MM.1S (cell line): Measurements from ENCODE around the gene PRAMEF14.
"Not testable (repeated sequence)": the region's sequence is repeated elsewhere in the genome, so short reads cannot be mapped to it uniquely, and the experiment has no call there.

ENCODE experiments used
- DNase-seq: peaks from one replicate; pipeline ENCODE4 v3.0.0-alpha.2; 2015
- H2AFZ ChIP-seq: fragments of 300-600 bp; sonication (generic); 2 replicates; pipeline ENCODE4 v1.6.0; 2016; ENCODE audit warnings: antibody characterized with exemption, low read length
- H3F3A ChIP-seq: fragments of 300-600 bp; sonication (generic); 2 replicates; pipeline ENCODE4 v1.6.1; 2016; ENCODE audit warnings: mild to moderate bottlenecking, antibody characterized with exemption, low read length, moderate library complexity, mixed read lengths; ENCODE audit not compliant: insufficient read depth
- H3K27ac ChIP-seq: fragments of 300-600 bp; sonication (generic); 2 replicates; pipeline ENCODE4 v1.5.1; 2016; ENCODE audit warnings: mild to moderate bottlenecking, low read length
- H3K27me3 ChIP-seq: fragments of 300-600 bp; sonication (generic); replicated peaks from 2 replicates; pipeline ENCODE4 v1.6.0; 2016; ENCODE audit warnings: low read length; ENCODE audit not compliant: insufficient read depth
- H3K36me3 ChIP-seq: fragments of 300-600 bp; sonication (generic); replicated peaks from 2 replicates; pipeline ENCODE4 v1.6.1; 2016; ENCODE audit warnings: mild to moderate bottlenecking, low read length, mixed read lengths; ENCODE audit not compliant: insufficient read depth
- H3K4me1 ChIP-seq: fragments of 300-600 bp; sonication (generic); 2 replicates; pipeline ENCODE4 v1.6.1; 2016; ENCODE audit warnings: low read length, mixed read lengths
- H3K4me2 ChIP-seq: fragments of 300-600 bp; sonication (generic); 2 replicates; pipeline ENCODE4 v1.6.0; 2016; ENCODE audit warnings: low read depth, low read length
- H3K4me3 ChIP-seq: fragments of 300-600 bp; sonication (generic); 2 replicates; pipeline ENCODE4 v1.5.1; 2016; ENCODE audit warnings: low read length, mixed read lengths
- H3K79me2 ChIP-seq: fragments of 300-600 bp; sonication (generic); 2 replicates; pipeline ENCODE4 v1.6.1; 2016; ENCODE audit warnings: mixed run types, low read length, mixed read lengths
- H3K9ac ChIP-seq: fragments of 300-600 bp; sonication (generic); 2 replicates; pipeline ENCODE4 v1.6.1; 2016; ENCODE audit warnings: low read length, mixed read lengths
- H3K9me2 ChIP-seq: fragments of 300-600 bp; sonication (generic); replicated peaks from 2 replicates; pipeline ENCODE4 v1.6.1; 2016; ENCODE audit warnings: mild to moderate bottlenecking, low read length, mixed read lengths; ENCODE audit not compliant: insufficient read depth
- H3K9me3 ChIP-seq: fragments of 300-600 bp; sonication (generic); replicated peaks from 2 replicates; pipeline ENCODE4 v1.6.1; 2016; ENCODE audit warnings: mild to moderate bottlenecking, low read length, mixed read lengths; ENCODE audit not compliant: insufficient read depth
- H4K20me1 ChIP-seq: fragments of 300-600 bp; sonication (generic); 2 replicates; pipeline ENCODE4 v1.6.1; 2016; ENCODE audit warnings: mild to moderate bottlenecking, low read length, moderate library complexity, mixed read lengths; ENCODE audit not compliant: insufficient read depth
- CTCF ChIP-seq: fragments of 300-600 bp; sonication (generic); IDR thresholded peaks from 2 replicates; pipeline ENCODE4 v1.5.1; 2016; ENCODE audit warnings: antibody characterized with exemption, low read length, mixed read lengths

PRAMEF14 gene

GRCh38 chr1:13368544-13368943, 21.6 kb upstream of the PRAMEF14 start:
- not testable (repeated sequence) for H2AFZ ChIP-seq, H3K4me2 ChIP-seq, H3K4me1 ChIP-seq, H3F3A ChIP-seq, H3K9me3 ChIP-seq, H3K27me3 ChIP-seq, DNase-seq, H3K36me3 ChIP-seq, H4K20me1 ChIP-seq, H3K4me3 ChIP-seq, H3K9me2 ChIP-seq, H3K79me2 ChIP-seq, H3K27ac ChIP-seq, H3K9ac ChIP-seq
- peak; percentile 8; the same call in 1 of the 2 replicates for TF ChIP-seq CTCF

GRCh38 chr1:13366536-13366935, 19.6 kb upstream of the PRAMEF14 start:
- not testable (repeated sequence) for H4K20me1 ChIP-seq, H3K36me3 ChIP-seq, H3K9me3 ChIP-seq, H3K4me1 ChIP-seq, DNase-seq, H3F3A ChIP-seq, H3K27me3 ChIP-seq, H3K4me3 ChIP-seq, H3K27ac ChIP-seq, H3K9ac ChIP-seq, H3K9me2 ChIP-seq, H3K79me2 ChIP-seq, H3K4me2 ChIP-seq, H2AFZ ChIP-seq

GRCh38 chr1:13364928-13365327, 18.0 kb upstream of the PRAMEF14 start:
- not testable (repeated sequence) for H3F3A ChIP-seq, H4K20me1 ChIP-seq, H3K4me1 ChIP-seq, H2AFZ ChIP-seq, H3K79me2 ChIP-seq, H3K27ac ChIP-seq, H3K9me3 ChIP-seq, H3K9me2 ChIP-seq, H3K9ac ChIP-seq, H3K27me3 ChIP-seq, H3K36me3 ChIP-seq, H3K4me3 ChIP-seq, H3K4me2 ChIP-seq, DNase-seq

- not testable (repeated sequence) for H3K9me3 ChIP-seq, H3K9me2 ChIP-seq, H3K27ac ChIP-seq, DNase-seq, H3K4me3 ChIP-seq, H3K79me2 ChIP-seq, H3K4me1 ChIP-seq, H4K20me1 ChIP-seq, H3K9ac ChIP-seq, H3K4me2 ChIP-seq, H3K36me3 ChIP-seq, H2AFZ ChIP-seq, H3K27me3 ChIP-seq, H3F3A ChIP-seq
Observed at GRCh38 chr1:13362364-13362763, 15.4 kb upstream of the PRAMEF14 start.

- not testable (repeated sequence) for H3K9me2 ChIP-seq, H3K27me3 ChIP-seq, H3K9me3 ChIP-seq, H3K4me2 ChIP-seq, H3K4me1 ChIP-seq, H3K79me2 ChIP-seq, H3K27ac ChIP-seq, H3K36me3 ChIP-seq, H4K20me1 ChIP-seq, H3K4me3 ChIP-seq, H2AFZ ChIP-seq, H3K9ac ChIP-seq, H3F3A ChIP-seq
- peak; percentile 40 for TF ChIP-seq CTCF
- peak; percentile 65 for DNase-seq
Observed at GRCh38 chr1:13356774-13357173, 9.8 kb upstream of the PRAMEF14 start.

- not testable (repeated sequence) for H3K27ac ChIP-seq, H3K27me3 ChIP-seq, H3K4me1 ChIP-seq, H3K9me3 ChIP-seq, H3F3A ChIP-seq, H3K9me2 ChIP-seq, H4K20me1 ChIP-seq, H3K9ac ChIP-seq, H3K4me2 ChIP-seq, H3K4me3 ChIP-seq, DNase-seq, H3K79me2 ChIP-seq, H2AFZ ChIP-seq, H3K36me3 ChIP-seq
Observed at GRCh38 chr1:13354475-13354874, 7.5 kb upstream of the PRAMEF14 start.

GRCh38 chr1:13353476-13353875, 6.5 kb upstream of the PRAMEF14 start:
- H2AFZ ChIP-seq, H3K27ac ChIP-seq, H3K4me2 ChIP-seq, H3F3A ChIP-seq, H3K36me3 ChIP-seq, DNase-seq, H3K27me3 ChIP-seq, H3K79me2 ChIP-seq, H4K20me1 ChIP-seq, H3K9me3 ChIP-seq, H3K4me3 ChIP-seq, H3K9ac ChIP-seq, H3K4me1 ChIP-seq, H3K9me2 ChIP-seq: not testable (repeated sequence)
